ENCODE measurements around the gene CFAP74. TPM values are rescaled to one million over a fixed set of nuclear protein-coding genes. Genes with fewer than 3 reads are reported as not detected.

CFAP74 gene
- total RNA-seq, 1 experiment from 2014 or later: not detected

- Mint-ChIP-seq H3K9me3 (ENCODE audit: low read depth, unreplicated experiment) (no peaks in the 10 kb centered on the region), H3K27ac (ENCODE audit: unreplicated experiment) (no peak overlapping the region), H3K27me3 (ENCODE audit: unreplicated experiment) (peaks cover 73% of the 10 kb centered on the region), H3K4me1 (ENCODE audit: low read depth, unreplicated experiment) (peaks cover 10% of the 10 kb centered on the region), H3K4me3 (ENCODE audit: low read depth, unreplicated experiment) (no peak overlapping the region), H3K36me3 (ENCODE audit: insufficient read depth, unreplicated experiment) (no peaks in the 10 kb centered on the region)
- no TSS peak for BruUV-seq (replicated peaks)
- DNase-seq: no peak
- no peak for TF ChIP-seq CTCF (IDR thresholded peaks at IDR 0.05; ENCODE audit: unreplicated experiment)
- intact Hi-C loops (cut with micrococcal nuclease; ENCODE audit: unreplicated experiment): no loop called here
- CTCF ChIA-PET: interaction anchor here (5.0 kb wide), 1 partner anchor 87 kb away, joined by 22 read pairs; no protein-coding TSS in a partner anchor
Measured at GRCh38 chr1:1956586-1957532, 46.7 kb downstream of the CFAP74 start.

DNA sequence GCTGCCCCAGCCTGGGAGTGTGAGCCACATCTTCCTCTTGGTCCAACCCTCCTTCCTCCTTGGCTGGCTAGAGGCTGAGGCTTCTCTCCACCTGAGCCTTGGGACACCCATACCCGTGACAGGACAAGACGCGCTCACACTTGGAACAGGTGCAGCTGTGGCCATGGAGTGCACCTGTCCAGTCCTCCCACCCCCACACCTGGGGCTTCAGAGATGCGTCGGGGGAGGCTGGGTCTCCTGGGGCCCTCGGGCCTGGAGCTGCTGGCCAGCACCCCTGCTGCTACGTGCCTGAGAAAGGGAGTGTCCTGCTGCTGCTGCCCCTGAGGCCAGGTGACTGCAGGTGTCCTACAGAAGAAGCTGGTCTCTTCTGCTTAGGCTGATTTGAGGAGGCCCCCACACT lies 47.5 kb downstream of the CFAP74 start:
- Mint-ChIP-seq H3K27me3 (ENCODE audit: unreplicated experiment) (peaks cover 73% of the 10 kb centered on the region), H3K27ac (ENCODE audit: unreplicated experiment) (no peak overlapping the region), H3K36me3 (ENCODE audit: insufficient read depth, unreplicated experiment) (no peaks in the 10 kb centered on the region), H3K4me1 (ENCODE audit: low read depth, unreplicated experiment) (peaks cover 10% of the 10 kb centered on the region), H3K9me3 (ENCODE audit: low read depth, unreplicated experiment) (peaks cover under 1% of the 10 kb centered on the region), H3K4me3 (ENCODE audit: low read depth, unreplicated experiment) (no peak overlapping the region)
- intact Hi-C loops (cut with micrococcal nuclease; ENCODE audit: unreplicated experiment): no loop called here
- BruUV-seq (replicated peaks): no TSS peak
- no peak for DNase-seq
- CTCF ChIA-PET: interaction anchor here (0.8 kb wide), 1 partner anchor 89 kb away, joined by 4 read pairs; no protein-coding TSS in a partner anchor
- TF ChIP-seq CTCF (IDR thresholded peaks at IDR 0.05; ENCODE audit: unreplicated experiment): no peak

- H3K4me3 Mint-ChIP-seq (ENCODE audit: low read depth, unreplicated experiment): no peak overlapping the region
Measured at GRCh38 chr1:1955621-1956094, 47.9 kb downstream of the CFAP74 start.

More at GRCh38 chr1:1955621-1956094, 47.9 kb downstream of the CFAP74 start:
- Mint-ChIP-seq H3K4me1 (ENCODE audit: low read depth, unreplicated experiment) (peaks cover 7% of the 10 kb centered on the region), H3K36me3 (ENCODE audit: insufficient read depth, unreplicated experiment) (no peaks in the 10 kb centered on the region), H3K27me3 (ENCODE audit: unreplicated experiment) (peaks cover 73% of the 10 kb centered on the region), H3K27ac (ENCODE audit: unreplicated experiment) (no peak overlapping the region), H3K9me3 (ENCODE audit: low read depth, unreplicated experiment) (peaks cover 3% of the 10 kb centered on the region)
- no peak for DNase-seq
- BruUV-seq (replicated peaks): no TSS peak
- no peak for TF ChIP-seq CTCF (IDR thresholded peaks at IDR 0.05; ENCODE audit: unreplicated experiment)
- intact Hi-C loops (cut with micrococcal nuclease; ENCODE audit: unreplicated experiment): no loop called here
- CTCF ChIA-PET: interaction anchor here (0.8 kb wide), 1 partner anchor 89 kb away, joined by 4 read pairs; no protein-coding TSS in a partner anchor

Measured in Calu3 (cell line).